ENCODE data around the gene MACROD2. TPM values are rescaled to one million over a fixed set of nuclear protein-coding genes. Genes with fewer than 3 reads are reported as not detected.

MACROD2 gene
- total RNA-seq, 1 experiment from 2014 or later = 3.7 TPM

DNA sequence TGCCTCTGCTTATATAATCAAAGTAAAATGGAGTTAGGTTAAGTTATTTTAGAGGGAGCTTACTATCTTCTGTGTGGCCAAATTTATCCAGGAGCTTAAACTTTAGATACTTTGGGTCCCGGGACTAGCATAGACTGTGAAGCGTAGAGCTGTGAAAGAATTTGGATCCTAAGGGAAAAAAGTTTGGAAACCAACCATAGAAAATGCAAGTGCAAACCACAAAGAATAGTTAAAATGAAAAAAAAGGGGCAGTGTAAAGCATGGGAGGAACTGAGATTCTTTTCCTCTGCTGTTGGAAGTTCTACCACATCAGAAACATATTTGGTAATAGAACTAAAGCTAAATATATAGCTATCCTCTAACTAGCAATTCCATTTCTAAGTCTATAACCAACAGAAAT, 574.3 kb downstream of the MACROD2 start:
- Histone ChIP-seq H3K9ac (ENCODE audit: low read length) (no peak overlapping the region), H3K27ac (ENCODE audit: low read depth, low read length) (no peak overlapping the region), H3K27me3 (ENCODE audit: insufficient read depth, low read length) (no peaks in the 10 kb centered on the region), H3K36me3 (ENCODE audit: control insufficient read depth in 1 of 2, insufficient read depth in 2 of 2, low read length in 2 of 2) (no peaks in the 10 kb centered on the region), H3K4me1 (ENCODE audit: control insufficient read depth in 1 of 2, insufficient read depth in 2 of 2, low read length in 2 of 2) (no peaks in the 10 kb centered on the region), H3K4me2 (ENCODE audit: low read length) (no peak overlapping the region), H3K9me2 (ENCODE audit: insufficient read depth) (no peaks in the 10 kb centered on the region), H2AFZ (ENCODE audit: low read depth, low read length, poor library complexity, severe bottlenecking) (no peak overlapping the region), H3K4me3 (replicated peaks in 1 of 2; ENCODE audit: low read depth in 1 of 2, low read length in 2 of 2) (no peak overlapping the region), H3K79me2 (ENCODE audit: insufficient read depth, low read length) (no peaks in the 10 kb centered on the region), H4K20me1 (ENCODE audit: insufficient read depth) (no peaks in the 10 kb centered on the region), H3K9me3 (ENCODE audit: control insufficient read depth in 1 of 2, insufficient read depth in 1 of 2, low read depth in 1 of 2, low read length in 2 of 2) (no peaks in the 10 kb centered on the region)
- ChIA-PET CTCF (no interaction called here), RAD21 (ENCODE audit: low non-redundant PET in 1 of 2, low total read pairs in 2 of 2, uncharacterized antibody in 2 of 2, unreplicated experiment in 2 of 2) (no interaction called here), POLR2A (no interaction called here)
- intact Hi-C loops (cut with micrococcal nuclease) = no loop called here
- BruUV-seq (replicated peaks) = no TSS peak
- no peak for DNase-seq (ENCODE audit: low read depth, low spot score)
- no peak for ATAC-seq
- no peak for TF ChIP-seq SRF (IDR thresholded peaks at IDR 0.05; ENCODE audit: low read depth)
- no peak for TF ChIP-seq EGR1 (IDR thresholded peaks at IDR 0.05; ENCODE audit: low read depth)
- no peak for TF ChIP-seq REST (IDR thresholded peaks at IDR 0.05; ENCODE audit: low read depth)
- TF ChIP-seq, protein P1, sequence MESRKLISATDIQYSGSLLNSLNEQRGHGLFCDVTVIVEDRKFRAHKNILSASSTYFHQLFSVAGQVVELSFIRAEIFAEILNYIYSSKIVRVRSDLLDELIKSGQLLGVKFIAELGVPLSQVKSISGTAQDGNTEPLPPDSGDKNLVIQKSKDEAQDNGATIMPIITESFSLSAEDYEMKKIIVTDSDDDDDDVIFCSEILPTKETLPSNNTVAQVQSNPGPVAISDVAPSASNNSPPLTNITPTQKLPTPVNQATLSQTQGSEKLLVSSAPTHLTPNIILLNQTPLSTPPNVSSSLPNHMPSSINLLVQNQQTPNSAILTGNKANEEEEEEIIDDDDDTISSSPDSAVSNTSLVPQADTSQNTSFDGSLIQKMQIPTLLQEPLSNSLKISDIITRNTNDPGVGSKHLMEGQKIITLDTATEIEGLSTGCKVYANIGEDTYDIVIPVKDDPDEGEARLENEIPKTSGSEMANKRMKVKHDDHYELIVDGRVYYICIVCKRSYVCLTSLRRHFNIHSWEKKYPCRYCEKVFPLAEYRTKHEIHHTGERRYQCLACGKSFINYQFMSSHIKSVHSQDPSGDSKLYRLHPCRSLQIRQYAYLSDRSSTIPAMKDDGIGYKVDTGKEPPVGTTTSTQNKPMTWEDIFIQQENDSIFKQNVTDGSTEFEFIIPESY (IDR thresholded peaks at IDR 0.05; ENCODE audit: extremely low read depth, insufficient replicate concordance, low read length) = no peak
- no peak for TF ChIP-seq EZH2 (IDR thresholded peaks at IDR 0.05)
- TF ChIP-seq RAD21 (IDR thresholded peaks at IDR 0.05; ENCODE audit: low read depth) = no peak
- no peak for TF ChIP-seq ATF3 (IDR thresholded peaks at IDR 0.05)
- no peak for TF ChIP-seq CEBPB (IDR thresholded peaks at IDR 0.05; ENCODE audit: low read depth)
- TF ChIP-seq POLR2AphosphoS5 (IDR thresholded peaks at IDR 0.05; ENCODE audit: low read depth, low read length) = no peak

Data from HCT116 (cell line).